Fibroblast of villous mesenchyme (primary cell): ENCODE measurements around the gene RSU1. TPM values are rescaled to one million over a fixed set of nuclear protein-coding genes. Genes with fewer than 3 reads are reported as not detected.

Experiments used
- DNase-seq: peaks from one replicate; pipeline ENCODE4 v3.0.0-alpha.2; 2010; ENCODE audit warnings: low read depth
- H3K4me3 ChIP-seq: 2 replicates; pipeline ENCODE4 v1.5.1; 2011; ENCODE audit warnings: low read depth, mild to moderate bottlenecking, low read length
- total RNA-seq: library from RNA; depleted of rRNA; stranded (reverse); fragments of >200 nt; gene quantifications from 2 replicates; pipeline ENCODE4 v1.2.3, GENCODE V29; 2012
- TF ChIP-seq, protein P1 (sequence below): IDR thresholded peaks from 2 replicates; pipeline ENCODE4 v1.5.1; 2012; ENCODE audit warnings: low read depth, mild to moderate bottlenecking, low read length; ENCODE audit not compliant: insufficient read depth

RSU1 gene
- total RNA-seq, 1 donor: 114 TPM

DNA sequence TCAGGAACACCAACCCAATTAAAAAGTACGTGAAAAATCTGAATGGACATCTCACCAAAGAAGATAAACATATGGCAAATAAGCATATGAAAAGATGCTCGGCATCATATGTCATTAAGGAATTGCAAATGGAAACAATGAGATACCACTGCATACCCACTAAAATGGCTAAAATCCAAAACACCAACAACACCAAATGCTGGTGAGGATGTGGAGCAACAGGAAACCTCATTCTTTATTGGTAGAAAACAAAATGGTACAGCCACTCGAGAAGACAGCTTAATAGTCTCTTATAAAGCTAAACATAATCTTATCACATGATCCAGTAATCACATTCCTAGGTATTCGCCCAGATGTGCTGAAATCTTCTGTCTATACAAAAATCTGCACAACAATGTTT lies 13.1 kb downstream of the RSU1 start:
- DNase-seq: no peak
- TF ChIP-seq, protein P1, sequence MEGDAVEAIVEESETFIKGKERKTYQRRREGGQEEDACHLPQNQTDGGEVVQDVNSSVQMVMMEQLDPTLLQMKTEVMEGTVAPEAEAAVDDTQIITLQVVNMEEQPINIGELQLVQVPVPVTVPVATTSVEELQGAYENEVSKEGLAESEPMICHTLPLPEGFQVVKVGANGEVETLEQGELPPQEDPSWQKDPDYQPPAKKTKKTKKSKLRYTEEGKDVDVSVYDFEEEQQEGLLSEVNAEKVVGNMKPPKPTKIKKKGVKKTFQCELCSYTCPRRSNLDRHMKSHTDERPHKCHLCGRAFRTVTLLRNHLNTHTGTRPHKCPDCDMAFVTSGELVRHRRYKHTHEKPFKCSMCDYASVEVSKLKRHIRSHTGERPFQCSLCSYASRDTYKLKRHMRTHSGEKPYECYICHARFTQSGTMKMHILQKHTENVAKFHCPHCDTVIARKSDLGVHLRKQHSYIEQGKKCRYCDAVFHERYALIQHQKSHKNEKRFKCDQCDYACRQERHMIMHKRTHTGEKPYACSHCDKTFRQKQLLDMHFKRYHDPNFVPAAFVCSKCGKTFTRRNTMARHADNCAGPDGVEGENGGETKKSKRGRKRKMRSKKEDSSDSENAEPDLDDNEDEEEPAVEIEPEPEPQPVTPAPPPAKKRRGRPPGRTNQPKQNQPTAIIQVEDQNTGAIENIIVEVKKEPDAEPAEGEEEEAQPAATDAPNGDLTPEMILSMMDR: no peak
- no peak overlapping the region for H3K4me3 ChIP-seq

DNA sequence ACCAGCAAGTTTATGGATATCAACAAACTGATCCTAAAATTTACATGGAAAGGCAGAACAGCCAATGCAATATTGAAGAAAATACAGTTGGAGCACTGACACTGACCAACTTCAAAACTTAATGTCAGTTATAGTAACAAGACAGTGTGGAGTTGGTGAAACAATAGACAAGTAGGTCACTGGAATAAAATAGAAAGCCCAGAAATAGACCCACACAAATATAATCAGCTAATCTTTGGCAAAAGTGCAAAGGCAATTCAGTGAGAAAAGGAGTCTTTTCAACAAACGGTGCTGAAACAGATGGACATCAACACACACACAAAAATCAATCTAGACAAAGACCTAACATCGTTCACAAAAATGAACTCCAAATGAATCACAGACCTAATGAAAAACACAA lies 13.8 kb downstream of the RSU1 start:
- no peak for DNase-seq
- H3K4me3 ChIP-seq: no peak overlapping the region
- TF ChIP-seq, protein P1: no peak

DNA sequence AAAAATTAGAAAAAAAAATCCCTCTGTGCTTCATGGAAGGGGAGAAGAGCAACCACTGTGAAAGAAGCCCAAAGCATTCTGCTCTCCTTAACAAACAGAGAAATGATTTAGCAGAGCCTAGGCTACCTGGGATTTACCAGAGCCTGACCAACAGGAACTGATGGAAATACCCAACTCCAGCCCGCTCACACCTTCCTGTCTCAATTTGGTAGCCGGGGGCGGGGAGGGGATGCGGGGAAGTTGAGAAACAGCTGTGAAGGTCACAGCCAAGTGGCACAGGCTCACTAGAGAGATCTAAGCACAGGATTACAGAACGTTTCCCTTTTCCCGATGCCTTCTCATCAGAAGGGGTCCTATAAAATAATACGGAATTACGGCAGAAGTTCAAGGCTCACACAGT lies 17.6 kb downstream of the RSU1 start:
- DNase-seq: no peak
- no peak overlapping the region for H3K4me3 ChIP-seq
- TF ChIP-seq, protein P1: no peak

DNA sequence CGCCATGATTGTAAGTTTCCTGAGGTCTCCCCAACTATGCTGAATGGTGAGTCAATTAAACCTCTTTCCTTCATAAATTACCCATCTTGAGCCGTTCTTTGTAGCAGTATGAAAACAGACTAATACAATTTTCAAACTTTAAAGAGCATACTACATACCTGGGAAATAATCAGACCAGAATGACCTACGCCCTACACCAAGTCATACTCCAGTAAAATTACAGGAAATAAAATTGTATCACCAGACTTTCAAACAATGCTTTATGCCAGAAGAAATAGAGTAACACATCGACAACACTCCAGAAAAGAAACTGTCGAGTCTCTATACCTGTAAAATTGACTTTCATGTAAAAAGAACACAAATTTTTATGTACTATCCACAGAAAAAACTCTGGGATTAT lies 18.7 kb downstream of the RSU1 start:
- H3K4me3 ChIP-seq: no peak overlapping the region
- TF ChIP-seq, protein P1: no peak
- DNase-seq: no peak

DNA sequence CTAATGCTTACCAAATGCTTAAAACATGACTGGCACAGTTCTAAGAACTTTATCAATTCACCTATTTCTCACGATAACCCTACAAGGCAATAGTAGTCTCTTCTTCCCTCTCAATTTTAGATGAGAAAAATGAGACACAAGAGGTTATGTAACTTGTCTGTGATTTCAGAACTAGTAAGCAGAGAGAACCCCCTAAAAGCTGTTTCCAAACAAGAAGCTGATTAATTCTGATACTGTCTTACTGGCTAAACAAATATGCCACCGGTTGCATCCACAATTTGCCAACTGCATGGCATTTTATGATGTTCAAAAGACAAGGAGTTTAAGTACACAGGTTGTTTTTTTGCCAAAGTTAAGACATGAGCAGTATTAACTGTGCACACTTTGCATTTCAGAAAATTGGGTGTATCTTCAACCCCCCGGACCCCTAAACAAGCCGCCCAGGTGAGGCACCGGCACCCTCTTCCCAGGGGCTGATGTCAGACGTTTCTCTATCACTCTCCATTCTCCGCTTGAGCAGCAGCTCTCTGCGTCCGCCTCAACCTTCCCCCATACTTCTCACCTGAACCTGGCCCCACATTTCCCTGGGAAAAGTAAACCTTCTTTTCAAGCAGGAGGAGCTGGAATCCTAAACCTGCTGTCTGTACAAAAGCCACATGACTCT lies 21.7 kb downstream of the RSU1 start:
- H3K4me3 ChIP-seq: no peak overlapping the region
- no peak for DNase-seq
- TF ChIP-seq, protein P1: no peak

DNA sequence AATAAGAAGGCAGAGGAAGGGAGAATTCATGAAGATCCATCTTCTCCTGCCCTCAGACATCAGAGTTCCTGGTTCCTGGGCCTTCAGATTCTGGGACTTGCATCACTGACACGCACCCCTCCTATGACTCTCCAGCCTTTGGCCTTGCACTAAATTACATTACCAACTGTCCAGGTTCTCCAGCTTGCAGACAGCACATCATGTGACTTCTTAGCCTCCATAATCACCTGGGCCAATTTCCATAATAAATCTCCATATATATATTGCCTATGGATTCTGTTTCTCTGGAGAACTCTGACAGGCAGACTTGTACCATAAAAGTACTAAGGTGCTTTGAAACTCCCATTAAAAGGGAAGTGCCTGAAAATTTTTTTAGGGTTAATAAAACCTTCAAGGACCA lies 23.2 kb downstream of the RSU1 start:
- DNase-seq: no peak
- TF ChIP-seq, protein P1: no peak
- H3K4me3 ChIP-seq: no peak overlapping the region

DNA sequence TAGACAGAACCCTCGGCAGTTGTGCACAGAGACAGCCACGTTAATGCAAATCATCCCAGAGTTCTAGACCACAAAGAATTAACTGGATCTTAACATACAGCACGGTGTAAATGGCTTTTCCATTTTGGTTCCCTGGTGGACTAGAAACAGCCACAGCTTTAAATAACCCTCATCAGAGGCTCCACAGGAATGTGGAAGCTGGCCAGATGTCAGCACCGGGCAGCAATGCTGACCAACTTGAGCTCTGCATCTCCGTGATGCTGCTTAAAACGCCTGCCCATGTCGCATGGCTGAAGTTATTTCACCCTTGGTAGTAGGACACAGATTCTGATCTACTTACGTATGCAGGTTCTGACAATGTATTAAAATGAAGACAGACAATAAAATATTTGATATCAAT lies 24.5 kb downstream of the RSU1 start:
- H3K4me3 ChIP-seq: no peak overlapping the region
- TF ChIP-seq, protein P1: no peak
- DNase-seq: peak; percentile 46
